H1 (cell line): ENCODE results near the gene SHROOM3. TPM values are rescaled to one million over a fixed set of nuclear protein-coding genes. Genes with fewer than 3 reads are reported as not detected.

Experiments
- CTCF ChIA-PET: fragments of 300-600 bp; sonication (Branson Sonifier 250); formaldehyde crosslinking; loops from one replicate; lab custom pipeline; 2021; ENCODE audit not compliant: partially characterized antibody; lab: Charles Lee
- POLR2A ChIA-PET: fragments of 300-600 bp; sonication (Branson Sonifier 250); formaldehyde crosslinking; loops from one replicate; lab custom pipeline; 2021; ENCODE audit warnings: inconsistent platforms; ENCODE audit not compliant: partially characterized antibody; lab: Charles Lee
- DNase-seq, 2 experiments: peaks; one replicate each; pipeline versions ENCODE4 v3.0.0 to v3.0.0-alpha.2; 2010 to 2022; ENCODE audit warnings: low spot score in 2 of 2, low read depth in 1 of 2, mixed read lengths in 1 of 2
- FAIRE-seq: peaks from 2 replicates; lab custom pipeline; 2011; peaks lifted over from hg19 to GRCh38; lab: Jason Lieb, UNC
- H2AFZ ChIP-seq: 2 replicates; pipeline ENCODE4 v1.8.1; 2012; ENCODE audit warnings: low read length, inconsistent platforms
- H2AK5ac ChIP-seq: 2 replicates; pipeline ENCODE4 v1.6.1; 2013; ENCODE audit warnings: low read depth, low read length
- H2BK120ac ChIP-seq: replicated peaks from 2 replicates; pipeline ENCODE3; 2013; ENCODE audit warnings: low read depth, low read length, inconsistent platforms
- H2BK12ac ChIP-seq: 2 replicates; pipeline ENCODE4 v1.6.1; 2013; ENCODE audit warnings: low read depth, low read length
- H2BK15ac ChIP-seq: 2 replicates; pipeline ENCODE4 v1.6.1; 2013; ENCODE audit warnings: low read length
- H2BK20ac ChIP-seq: 2 replicates; pipeline ENCODE4 v1.6.1; 2013; ENCODE audit warnings: low read length
- H2BK5ac ChIP-seq: 2 replicates; pipeline ENCODE4 v1.6.1; 2013; ENCODE audit warnings: low read depth, low read length
- H3K14ac ChIP-seq: 2 replicates; pipeline ENCODE4 v1.6.1; 2013; ENCODE audit warnings: inconsistent platforms; ENCODE audit not compliant: insufficient read length
- H3K18ac ChIP-seq: 2 replicates; pipeline ENCODE4 v1.6.1; 2013; ENCODE audit warnings: low read length; ENCODE audit errors: extremely low read depth
- H3K23ac ChIP-seq: 2 replicates; pipeline ENCODE4 v1.6.1; 2013; ENCODE audit warnings: inconsistent platforms; ENCODE audit not compliant: insufficient read length
- H3K23me2 ChIP-seq: 2 replicates; pipeline ENCODE4 v1.6.1; 2013; ENCODE audit warnings: low read depth, low read length
- H3K27ac ChIP-seq: 2 replicates; pipeline ENCODE4 v1.6.1; 2011; ENCODE audit warnings: low read depth, low read length, inconsistent platforms
- H3K27me3 ChIP-seq, 4 experiments: replicated peaks in 1 of 4; 1 replicate in 1 of 4; 2 replicates in 3 of 4; pipeline versions ENCODE4 v1.6.1 to v1.8.1; 2011 to 2013; ENCODE audit warnings: low read length in 3 of 4, mild to moderate bottlenecking in 3 of 4, inconsistent platforms in 2 of 4, mixed read lengths in 2 of 4, moderate library complexity in 1 of 4; ENCODE audit not compliant: control insufficient read depth in 3 of 4, insufficient read depth in 3 of 4; ENCODE audit errors: extremely low read depth in 1 of 4
- H3K36me3 ChIP-seq, 4 experiments: 2 replicates each; pipeline versions ENCODE4 v1.6.1 to v1.8.1; 2011 to 2013; ENCODE audit warnings: mild to moderate bottlenecking in 4 of 4, low read length in 3 of 4, moderate library complexity in 2 of 4, control low read depth in 1 of 4, inconsistent platforms in 1 of 4; ENCODE audit not compliant: insufficient read depth in 4 of 4, control insufficient read depth in 2 of 4
- H3K4ac ChIP-seq: replicated peaks from 2 replicates; pipeline ENCODE3; 2013; ENCODE audit warnings: low read length, low read depth, mixed read lengths, inconsistent platforms; ENCODE audit not compliant: insufficient read length
- H3K4me1 ChIP-seq, 4 experiments: replicated peaks in 1 of 4; 1 replicate in 1 of 4; 2 replicates in 3 of 4; pipeline versions ENCODE4 v1.6.1 to v1.8.1; 2011 to 2013; ENCODE audit warnings: low read length in 3 of 4, inconsistent platforms in 2 of 4, mixed read lengths in 1 of 4; ENCODE audit not compliant: insufficient read depth in 4 of 4, control insufficient read depth in 3 of 4
- H3K4me2 ChIP-seq, 2 experiments: 2 replicates each; pipeline versions ENCODE4 v1.6.1 to v1.8.1; 2011 to 2013; ENCODE audit warnings: low read depth in 2 of 2, low read length in 2 of 2, control low read depth in 1 of 2, inconsistent platforms in 1 of 2, mild to moderate bottlenecking in 1 of 2; ENCODE audit not compliant: insufficient read depth in 1 of 2
- H3K4me3 ChIP-seq, 4 experiments: fragments of 200-600, 300-600 bp in 1 of 4; sonication (generic), shearing (Covaris generic), sonication (Bioruptor Twin) in 1 of 4; 2 replicates each; pipeline versions ENCODE4 v1.5.1 to v1.8.1; 2011 to 2016; ENCODE audit warnings: low read length in 4 of 4, low read depth in 3 of 4, control low read depth in 2 of 4, inconsistent platforms in 2 of 4, mild to moderate bottlenecking in 2 of 4, mixed read lengths in 1 of 4, moderate library complexity in 1 of 4; ENCODE audit not compliant: insufficient read depth in 2 of 4; ENCODE audit errors: extremely low read depth in 1 of 4
- H3K56ac ChIP-seq: replicated peaks from 2 replicates; pipeline ENCODE3; 2013; ENCODE audit warnings: low read depth, mild to moderate bottlenecking, mixed read lengths, low read length, inconsistent platforms; ENCODE audit not compliant: insufficient read length
- H3K79me1 ChIP-seq: 2 replicates; pipeline ENCODE4 v1.6.1; 2013; ENCODE audit warnings: low read depth, low read length, control low read depth
- H3K79me2 ChIP-seq, 2 experiments: 2 replicates each; pipeline versions ENCODE4 v1.6.1 to v1.8.1; 2012 to 2013; ENCODE audit warnings: low read length in 2 of 2, mild to moderate bottlenecking in 2 of 2, inconsistent platforms in 1 of 2; ENCODE audit not compliant: insufficient read depth in 2 of 2, control insufficient read depth in 1 of 2
- H3K9ac ChIP-seq, 4 experiments: replicated peaks in 1 of 4; 1 replicate in 1 of 4; 2 replicates in 3 of 4; pipeline versions ENCODE4 v1.6.1 to v1.8.1; 2011 to 2013; ENCODE audit warnings: low read depth in 3 of 4, low read length in 3 of 4, control low read depth in 2 of 4, mild to moderate bottlenecking in 2 of 4, moderate library complexity in 2 of 4, inconsistent platforms in 1 of 4; ENCODE audit errors: extremely low read depth in 1 of 4
- H3K9me3 ChIP-seq, 2 experiments: 2 replicates each; pipeline versions ENCODE4 v1.6.1 to v1.8.1; 2012 to 2013; ENCODE audit warnings: mild to moderate bottlenecking in 2 of 2, moderate library complexity in 2 of 2, control low read depth in 1 of 2, inconsistent platforms in 1 of 2, low read depth in 1 of 2, low read length in 1 of 2, mixed read lengths in 1 of 2; ENCODE audit not compliant: insufficient read depth in 2 of 2
- H4K20me1 ChIP-seq, 2 experiments: replicated peaks in 1 of 2; 2 replicates each; pipeline versions ENCODE3 to v1.8.1; 2011 to 2013; ENCODE audit warnings: inconsistent platforms in 2 of 2, low read length in 2 of 2, mild to moderate bottlenecking in 1 of 2; ENCODE audit not compliant: insufficient read depth in 2 of 2, control insufficient read depth in 1 of 2
- H4K5ac ChIP-seq: 2 replicates; pipeline ENCODE4 v1.6.1; 2013; ENCODE audit warnings: low read length, low read depth, mixed read lengths, inconsistent platforms; ENCODE audit not compliant: insufficient read length
- H4K8ac ChIP-seq: 2 replicates; pipeline ENCODE4 v1.8.0; 2013; ENCODE audit warnings: mild to moderate bottlenecking, moderate library complexity, low read length, inconsistent platforms; ENCODE audit not compliant: insufficient read depth; ENCODE audit errors: extremely low read depth
- H4K91ac ChIP-seq: replicated peaks from 2 replicates; pipeline ENCODE3; 2013; ENCODE audit warnings: low read length, mixed read lengths, inconsistent platforms; ENCODE audit not compliant: insufficient read length
- CHD1 ChIP-seq: IDR thresholded peaks from 2 replicates; pipeline ENCODE4 v1.6.1; 2012; ENCODE audit warnings: low read depth, low read length, improper control_type of control experiment
- EGR1 ChIP-seq: IDR thresholded peaks from 2 replicates; pipeline ENCODE4 v1.6.1; 2011; ENCODE audit warnings: low read depth, low read length, borderline replicate concordance
- EP300 ChIP-seq, 2 experiments: IDR thresholded peaks; 1 replicate in 1 of 2; 2 replicates in 1 of 2; pipeline ENCODE4 v1.6.1; 2011 to 2012; ENCODE audit warnings: low read depth in 2 of 2, low read length in 2 of 2, mild to moderate bottlenecking in 2 of 2, borderline replicate concordance in 1 of 2, inconsistent platforms in 1 of 2, moderate library complexity in 1 of 2
- GTF2F1 ChIP-seq: IDR thresholded peaks from 2 replicates; pipeline ENCODE4 v1.6.1; 2012; ENCODE audit warnings: low read depth, low read length, improper control_type of control experiment, borderline replicate concordance
- JUN ChIP-seq: IDR thresholded peaks from 2 replicates; pipeline ENCODE4 v1.6.1; 2011; ENCODE audit warnings: low read depth, mild to moderate bottlenecking, improper control_type of control experiment, low read length
- NANOG ChIP-seq: IDR thresholded peaks from 2 replicates; pipeline ENCODE4 v1.6.1; 2011; ENCODE audit warnings: low read length, low read depth, mild to moderate bottlenecking, inconsistent platforms; ENCODE audit not compliant: insufficient read depth, poor library complexity, severe bottlenecking
- RXRA ChIP-seq: IDR thresholded peaks from 2 replicates; pipeline ENCODE4 v1.6.1; 2011; ENCODE audit warnings: low read depth, mild to moderate bottlenecking, low read length, moderate library complexity; ENCODE audit not compliant: insufficient read depth
- TAF1 ChIP-seq: IDR thresholded peaks from 2 replicates; pipeline ENCODE4 v1.6.1; 2011; ENCODE audit warnings: mild to moderate bottlenecking, low read depth, low read length
- WGBS, 2 experiments: shearing (Covaris generic) in 1 of 2; methylation state at CpG; one replicate each; pipeline versions ENCODE4 v1.1.6 to v1.1.7; 2013 to 2015; ENCODE audit warnings: low lambda C conversion rate in 2 of 2, mixed read lengths in 2 of 2, inconsistent platforms in 1 of 2, low coverage in 1 of 2, missing lambda C conversion rate in 1 of 2; ENCODE audit not compliant: insufficient replicate concordance in 2 of 2, insufficient coverage in 1 of 2, insufficient read length in 1 of 2; ENCODE audit errors: extremely low coverage in 1 of 2, missing lambda C conversion rate in 1 of 2; 5-methylcytosine and 5-hydroxymethylcytosine counted together
- polyA plus RNA-seq, 7 experiments: library from polyadenylated mRNA; depleted of rRNA in 3 of 7; stranded (reverse) in 5 of 7; unstranded in 2 of 7; fragments of >200 nt in 5 of 7; fragments of 200-250 nt in 2 of 7; gene quantifications; 1 replicate in 5 of 7; 2 replicates in 1 of 7; 4 replicates in 1 of 7; pipeline versions ENCODE4 v1.2.1 to v1.2.3, GENCODE V29; 2011 to 2013; ENCODE audit warnings: missing spikeins in 2 of 7, mixed read lengths in 2 of 7
- total RNA-seq: library from RNA; stranded (reverse); fragmentation: NEBNext Ultra II Directional; extraction: Animal tissue kit (Norgen Biotek cat#: 25700); gene quantifications from 2 replicates; pipeline ENCODE4 v1.2.1, GENCODE V29; 2021

Gene SHROOM3
- total and polyA plus RNA-seq, 2 of the 8 experiments (the other 6 are each of a cell fraction or from before 2014, with no cell fraction given), result 15.8 to 34.0 TPM

GRCh38 chr4:76535603-76536372, 100.8 kb downstream of the SHROOM3 start:
- H3K18ac ChIP-seq, result no peak overlapping the region
- no peaks in the 10 kb centered on the region for H3K79me2 ChIP-seq
- no peak overlapping the region for H3K9ac ChIP-seq
- H3K36me3 ChIP-seq, result no peaks in the 10 kb centered on the region
- H3K79me1 ChIP-seq, result no peaks in the 10 kb centered on the region
- H2BK120ac ChIP-seq, result no peak overlapping the region
- H3K4me3 ChIP-seq, result no peak overlapping the region
- no peak overlapping the region for H3K56ac ChIP-seq
- H3K23ac ChIP-seq, result no peak overlapping the region
- POLR2A ChIA-PET, result interaction anchor here (1.4 kb wide), 1 partner anchor 19 kb away, joined by 3 read pairs; no protein-coding TSS in a partner anchor
- CTCF ChIA-PET, result interaction anchor here (1.2 to 1.3 kb wide), 2 partner anchors 24 to 59 kb away, joined by 3 read pairs; no protein-coding TSS in a partner anchor
- H2BK20ac ChIP-seq, result no peak overlapping the region
- H3K4me2 ChIP-seq, result no peak overlapping the region
- H2BK15ac ChIP-seq, result no peak overlapping the region
- no peaks in the 10 kb centered on the region for H3K23me2 ChIP-seq
- H2AK5ac ChIP-seq, result no peak overlapping the region
- no peak for DNase-seq
- no peak overlapping the region for H2BK12ac ChIP-seq
- no peak overlapping the region for H3K4ac ChIP-seq
- no peak overlapping the region for H4K8ac ChIP-seq
- H3K14ac ChIP-seq, result no peak overlapping the region
- H2AFZ ChIP-seq, result no peak overlapping the region
- no peak overlapping the region for H4K5ac ChIP-seq
- no peak overlapping the region for H4K91ac ChIP-seq
- 84% methylated on average over 5 of the region's 5 CpGs; no CpG with 5 or more reads in 1 of the 2 experiments for WGBS, 2 experiments
- peaks cover 0 to 10% (median 2%) of the 10 kb centered on the region in 4 experiments; a peak in 3 of 7 replicates for H3K4me1 ChIP-seq
- no peak for FAIRE-seq
- H3K9me3 ChIP-seq, result no peaks in the 10 kb centered on the region
- no peak overlapping the region for H3K27ac ChIP-seq
- no peaks in the 10 kb centered on the region for H4K20me1 ChIP-seq
- H3K27me3 ChIP-seq, result no peaks in the 10 kb centered on the region
- H2BK5ac ChIP-seq, result no peak overlapping the region; the same call in 1 of the 2 replicates
- TF ChIP-seq NANOG (no peak), TAF1 (no peak), RXRA (no peak), EGR1 (no peak), JUN (no peak), GTF2F1 (no peak), CHD1 (no peak), EP300 (IDR thresholded peaks at IDR 0.05; ENCODE audit: borderline replicate concordance in 1 of 2, low read depth in 2 of 2, low read length in 2 of 2) (no peak)
